Measurements from ENCODE around the gene TIAM2. TPM values are rescaled to one million over a fixed set of nuclear protein-coding genes. Genes with fewer than 3 reads are reported as not detected.

The TIAM2 gene
- polyA plus RNA-seq, 4 donors: 7.8 to 34.4 (median 17.3) TPM

GRCh38 chr6:154980273-154981078 is 14.6 kb upstream of the TIAM2 start:
- peak overlapping the region in 1 of 3 donors; percentile 84 for H3K27ac ChIP-seq (ENCODE audit: low read depth in 1 of 3, low read length in 2 of 3)
- H3K27me3 ChIP-seq (ENCODE audit: control insufficient read depth in 3 of 3, insufficient read depth in 3 of 3, low read length in 3 of 3): no peaks in the 10 kb centered on the region
- 97 to 98% (median 97%) methylated on average over 8 of the region's 8 CpGs for WGBS, 3 donors
- FAIRE-seq: no peak
- DNase-seq: no peak
- peaks cover 0 to 10% (median 0%) of the 10 kb centered on the region in 3 donors for H3K4me1 ChIP-seq (ENCODE audit: control insufficient read depth in 3 of 3, insufficient read depth in 2 of 3, low read depth in 1 of 3, low read length in 2 of 3)
- no peaks in the 10 kb centered on the region for H3K36me3 ChIP-seq (ENCODE audit: control insufficient read depth in 3 of 3, insufficient read depth in 2 of 3, low read depth in 1 of 3, low read length in 3 of 3)
- no peak overlapping the region for H3K4me3 ChIP-seq (ENCODE audit: low read depth in 1 of 3, low read length in 3 of 3)
- peaks cover 0 to 11% of the 10 kb centered on the region in 2 donors for H3K9me3 ChIP-seq (ENCODE audit: control insufficient read depth in 2 of 2, insufficient read depth in 1 of 2, low read depth in 1 of 2, low read length in 1 of 2)

GRCh38 chr6:154981079-154981870 is 13.8 kb upstream of the TIAM2 start:
- peak overlapping the region in 2 of 3 donors; percentile 12 to 84 for H3K27ac ChIP-seq (ENCODE audit: low read depth in 1 of 3, low read length in 2 of 3)

GRCh38 chr6:154984146-154984545 is 11.0 kb upstream of the TIAM2 start:
- Histone ChIP-seq H3K27ac (ENCODE audit: low read depth in 1 of 3, low read length in 2 of 3) (no peak overlapping the region), H3K4me3 (ENCODE audit: low read depth in 1 of 3, low read length in 3 of 3) (no peak overlapping the region), H3K9me3 (ENCODE audit: control insufficient read depth in 2 of 2, insufficient read depth in 1 of 2, low read depth in 1 of 2, low read length in 1 of 2) (peaks cover 0 to 7% of the 10 kb centered on the region in 2 donors), H3K27me3 (ENCODE audit: control insufficient read depth in 3 of 3, insufficient read depth in 3 of 3, low read length in 3 of 3) (no peaks in the 10 kb centered on the region), H3K36me3 (ENCODE audit: control insufficient read depth in 3 of 3, insufficient read depth in 2 of 3, low read depth in 1 of 3, low read length in 3 of 3) (peaks cover 0 to 3% (median 0%) of the 10 kb centered on the region in 3 donors), H3K4me1 (ENCODE audit: control insufficient read depth in 3 of 3, insufficient read depth in 2 of 3, low read depth in 1 of 3, low read length in 2 of 3) (peaks cover 0 to 21% (median 0%) of the 10 kb centered on the region in 3 donors)
- 72 to 84% (median 81%) methylated on average over 4 of the region's 4 CpGs for WGBS, 3 donors
- FAIRE-seq: no peak
- DNase-seq: no peak

More at GRCh38 chr6:154981079-154981870, 13.8 kb upstream of the TIAM2 start:
- no peak overlapping the region for H3K4me3 ChIP-seq (ENCODE audit: low read depth in 1 of 3, low read length in 3 of 3)
- WGBS, 3 donors: 45 to 64% (median 52%) methylated on average over 12 of the region's 12 CpGs
- H3K36me3 ChIP-seq (ENCODE audit: control insufficient read depth in 3 of 3, insufficient read depth in 2 of 3, low read depth in 1 of 3, low read length in 3 of 3): no peaks in the 10 kb centered on the region
- H3K9me3 ChIP-seq (ENCODE audit: control insufficient read depth in 2 of 2, insufficient read depth in 1 of 2, low read depth in 1 of 2, low read length in 1 of 2): peaks cover 0 to 11% of the 10 kb centered on the region in 2 donors
- no peaks in the 10 kb centered on the region for H3K27me3 ChIP-seq (ENCODE audit: control insufficient read depth in 3 of 3, insufficient read depth in 3 of 3, low read length in 3 of 3)
- peaks cover 0 to 10% (median 0%) of the 10 kb centered on the region in 3 donors for H3K4me1 ChIP-seq (ENCODE audit: control insufficient read depth in 3 of 3, insufficient read depth in 2 of 3, low read depth in 1 of 3, low read length in 2 of 3)
- DNase-seq (peak; percentile 85 to 92), FAIRE-seq (no peak)

GRCh38 chr6:154986787-154987235 is 8.3 kb upstream of the TIAM2 start:
- peak; percentile 73 to 87 for DNase-seq
- Histone ChIP-seq H3K9me3 (ENCODE audit: control insufficient read depth in 2 of 2, insufficient read depth in 1 of 2, low read depth in 1 of 2, low read length in 1 of 2) (no peaks in the 10 kb centered on the region), H3K36me3 (ENCODE audit: control insufficient read depth in 3 of 3, insufficient read depth in 2 of 3, low read depth in 1 of 3, low read length in 3 of 3) (peaks cover 0 to 3% (median 2%) of the 10 kb centered on the region in 3 donors), H3K27me3 (ENCODE audit: control insufficient read depth in 3 of 3, insufficient read depth in 3 of 3, low read length in 3 of 3) (no peaks in the 10 kb centered on the region), H3K4me1 (ENCODE audit: control insufficient read depth in 3 of 3, insufficient read depth in 2 of 3, low read depth in 1 of 3, low read length in 2 of 3) (peaks cover 0 to 15% (median 0%) of the 10 kb centered on the region in 3 donors), H3K4me3 (ENCODE audit: low read depth in 1 of 3, low read length in 3 of 3) (no peak overlapping the region), H3K27ac (ENCODE audit: low read depth in 1 of 3, low read length in 2 of 3) (peak overlapping the region in 1 of 3 donors; percentile 70)
- 11 to 43% (median 27%) methylated on average over 4 of the region's 4 CpGs for WGBS, 3 donors
- FAIRE-seq: no peak

GRCh38 chr6:154989448-154989847 is 5.7 kb upstream of the TIAM2 start:
- H3K27me3 ChIP-seq (ENCODE audit: control insufficient read depth in 3 of 3, insufficient read depth in 3 of 3, low read length in 3 of 3): no peaks in the 10 kb centered on the region
- H3K9me3 ChIP-seq (ENCODE audit: control insufficient read depth in 2 of 2, insufficient read depth in 1 of 2, low read depth in 1 of 2, low read length in 1 of 2): no peaks in the 10 kb centered on the region
- DNase-seq: no peak
- WGBS, 3 donors: 93 to 95% (median 94%) methylated on average over 7 of the region's 7 CpGs
- peaks cover 0 to 11% (median 0%) of the 10 kb centered on the region in 3 donors for H3K4me1 ChIP-seq (ENCODE audit: control insufficient read depth in 3 of 3, insufficient read depth in 2 of 3, low read depth in 1 of 3, low read length in 2 of 3)
- no peak overlapping the region for H3K27ac ChIP-seq (ENCODE audit: low read depth in 1 of 3, low read length in 2 of 3)
- H3K4me3 ChIP-seq (ENCODE audit: low read depth in 1 of 3, low read length in 3 of 3): no peak overlapping the region
- no peak for FAIRE-seq
- peaks cover 0 to 3% (median 2%) of the 10 kb centered on the region in 3 donors for H3K36me3 ChIP-seq (ENCODE audit: control insufficient read depth in 3 of 3, insufficient read depth in 2 of 3, low read depth in 1 of 3, low read length in 3 of 3)

- DNase-seq (no peak), FAIRE-seq (no peak)
- 60 to 61% (median 60%) methylated on average over 4 of the region's 4 CpGs for WGBS, 3 donors
- H3K4me3 ChIP-seq (ENCODE audit: low read depth in 1 of 3, low read length in 3 of 3): no peak overlapping the region
- no peaks in the 10 kb centered on the region for H3K9me3 ChIP-seq (ENCODE audit: control insufficient read depth in 2 of 2, insufficient read depth in 1 of 2, low read depth in 1 of 2, low read length in 1 of 2)
- peaks cover 0 to 11% (median 0%) of the 10 kb centered on the region in 3 donors for H3K4me1 ChIP-seq (ENCODE audit: control insufficient read depth in 3 of 3, insufficient read depth in 2 of 3, low read depth in 1 of 3, low read length in 2 of 3)
- H3K27me3 ChIP-seq (ENCODE audit: control insufficient read depth in 3 of 3, insufficient read depth in 3 of 3, low read length in 3 of 3): no peaks in the 10 kb centered on the region
- H3K36me3 ChIP-seq (ENCODE audit: control insufficient read depth in 3 of 3, insufficient read depth in 2 of 3, low read depth in 1 of 3, low read length in 3 of 3): peaks cover 0 to 3% (median 2%) of the 10 kb centered on the region in 3 donors
- H3K27ac ChIP-seq (ENCODE audit: low read depth in 1 of 3, low read length in 2 of 3): no peak overlapping the region
These were observed 3.9 kb upstream of the TIAM2 start for GRCh38 chr6:154991207-154991606.

- Histone ChIP-seq H3K27ac (ENCODE audit: low read depth in 1 of 3, low read length in 2 of 3) (no peak overlapping the region), H3K4me1 (ENCODE audit: control insufficient read depth in 3 of 3, insufficient read depth in 2 of 3, low read depth in 1 of 3, low read length in 2 of 3) (peaks cover 0 to 12% (median 0%) of the 10 kb centered on the region in 3 donors), H3K9me3 (ENCODE audit: control insufficient read depth in 2 of 2, insufficient read depth in 1 of 2, low read depth in 1 of 2, low read length in 1 of 2) (no peaks in the 10 kb centered on the region), H3K27me3 (ENCODE audit: control insufficient read depth in 3 of 3, insufficient read depth in 3 of 3, low read length in 3 of 3) (no peaks in the 10 kb centered on the region), H3K36me3 (ENCODE audit: control insufficient read depth in 3 of 3, insufficient read depth in 2 of 3, low read depth in 1 of 3, low read length in 3 of 3) (peaks cover 0 to 3% (median 2%) of the 10 kb centered on the region in 3 donors), H3K4me3 (ENCODE audit: low read depth in 1 of 3, low read length in 3 of 3) (no peak overlapping the region)
- DNase-seq (no peak), FAIRE-seq (no peak)
- 51 to 75% (median 66%) methylated on average over 6 of the region's 6 CpGs for WGBS, 3 donors
These were observed 2.1 kb upstream of the TIAM2 start for GRCh38 chr6:154993026-154993425.

GRCh38 chr6:154993710-154994109 is 1.4 kb upstream of the TIAM2 start:
- peaks cover 0 to 14% (median 0%) of the 10 kb centered on the region in 3 donors for H3K4me1 ChIP-seq (ENCODE audit: control insufficient read depth in 3 of 3, insufficient read depth in 2 of 3, low read depth in 1 of 3, low read length in 2 of 3)

More at GRCh38 chr6:154993710-154994109, 1.4 kb upstream of the TIAM2 start:
- WGBS, 3 donors: 93 to 94% (median 94%) methylated on average over 13 of the region's 13 CpGs
- Histone ChIP-seq H3K27ac (ENCODE audit: low read depth in 1 of 3, low read length in 2 of 3) (no peak overlapping the region), H3K4me3 (ENCODE audit: low read depth in 1 of 3, low read length in 3 of 3) (no peak overlapping the region), H3K36me3 (ENCODE audit: control insufficient read depth in 3 of 3, insufficient read depth in 2 of 3, low read depth in 1 of 3, low read length in 3 of 3) (peaks cover 0 to 2% (median 0%) of the 10 kb centered on the region in 3 donors), H3K27me3 (ENCODE audit: control insufficient read depth in 3 of 3, insufficient read depth in 3 of 3, low read length in 3 of 3) (no peaks in the 10 kb centered on the region), H3K9me3 (ENCODE audit: control insufficient read depth in 2 of 2, insufficient read depth in 1 of 2, low read depth in 1 of 2, low read length in 1 of 2) (no peaks in the 10 kb centered on the region)
- FAIRE-seq (no peak), DNase-seq (no peak)
